HEK293 (cell line): Measurements from ENCODE around the gene SERPINC1.

Source experiments
- CTCF ChIP-seq: fragments of 450-650 bp; formaldehyde crosslinking; IDR thresholded peaks from 2 replicates; pipeline ENCODE4 v1.5.1; 2016; ENCODE audit warnings: missing biosample characterization, missing genetic modification characterization
- KLF8 ChIP-seq: fragments of 450-650 bp; formaldehyde crosslinking; IDR thresholded peaks from 2 replicates; pipeline ENCODE4 v1.5.1; 2016; ENCODE audit warnings: missing biosample characterization, missing genetic modification characterization
- KLF9 ChIP-seq: fragments of 450-650 bp; formaldehyde crosslinking; IDR thresholded peaks from 2 replicates; pipeline ENCODE4 v1.5.1; 2016; ENCODE audit warnings: missing biosample characterization, missing genetic modification characterization, low read depth
- SETDB1 ChIP-seq: IDR thresholded peaks from one replicate; pipeline ENCODE4 v1.6.1; 2017; ENCODE audit warnings: mild to moderate bottlenecking, low read length, moderate library complexity, mixed read lengths; ENCODE audit not compliant: insufficient read length
- SP2 ChIP-seq: fragments of 450-650 bp; formaldehyde crosslinking; IDR thresholded peaks from 2 replicates; pipeline ENCODE4 v1.5.1; 2016; ENCODE audit warnings: missing biosample characterization, missing genetic modification characterization
- TCF7L2 ChIP-seq: IDR thresholded peaks from 2 replicates; pipeline ENCODE4 v1.6.1; 2011; ENCODE audit warnings: low read depth, mild to moderate bottlenecking, inconsistent platforms, low read length, moderate library complexity, borderline replicate concordance
- ZBTB10 ChIP-seq: fragments of 450-650 bp; formaldehyde crosslinking; IDR thresholded peaks from 2 replicates; pipeline ENCODE4 v1.5.1; 2016; ENCODE audit warnings: missing biosample characterization, missing genetic modification characterization
- ZNF140 ChIP-seq: fragments of 450-650 bp; formaldehyde crosslinking; IDR thresholded peaks from 2 replicates; pipeline ENCODE4 v1.5.1; 2016; ENCODE audit warnings: missing biosample characterization, missing genetic modification characterization
- ZNF211 ChIP-seq: fragments of 450-650 bp; formaldehyde crosslinking; IDR thresholded peaks from 2 replicates; pipeline ENCODE4 v1.5.1; 2016; ENCODE audit warnings: low read depth, missing biosample characterization, missing genetic modification characterization
- ZNF398 ChIP-seq: fragments of 450-650 bp; formaldehyde crosslinking; IDR thresholded peaks from 2 replicates; pipeline ENCODE4 v1.5.1; 2017; ENCODE audit warnings: missing biosample characterization, missing genetic modification characterization
- ZNF501 ChIP-seq: fragments of 450-650 bp; formaldehyde crosslinking; IDR thresholded peaks from 2 replicates; pipeline ENCODE4 v1.5.1; 2016; ENCODE audit warnings: missing biosample characterization, missing genetic modification characterization
- ZNF624 ChIP-seq: fragments of 450-650 bp; formaldehyde crosslinking; IDR thresholded peaks from 2 replicates; pipeline ENCODE4 v1.5.1; 2017; ENCODE audit warnings: missing biosample characterization, missing genetic modification characterization
- ZNF664 ChIP-seq: fragments of 450-650 bp; formaldehyde crosslinking; IDR thresholded peaks from 2 replicates; pipeline ENCODE4 v1.5.1; 2016; ENCODE audit warnings: missing biosample characterization, missing genetic modification characterization
- ZNF76 ChIP-seq: fragments of 450-650 bp; formaldehyde crosslinking; IDR thresholded peaks from 2 replicates; pipeline ENCODE4; 2016; ENCODE audit warnings: low read depth, missing biosample characterization, missing genetic modification characterization, borderline replicate concordance

GRCh38 chr1:173861731-173862145 lies 55.4 kb downstream of the SERPINC1 start:
- TF ChIP-seq CTCF (no peak), ZNF624 (no peak), KLF8 (no peak), ZNF398 (tag by site-specific recombination) (no peak), TCF7L2 (no peak), ZNF664 (tag by site-specific recombination) (no peak), ZBTB10 (tag by site-specific recombination) (no peak), ZNF501 (no peak), ZNF140 (tag by site-specific recombination) (no peak), SP2 (tag by site-specific recombination) (no peak), ZNF211 (tag by site-specific recombination) (no peak), ZNF76 (no peak), KLF9 (tag by site-specific recombination) (no peak), SETDB1 (no peak)
